Thymus (tissue), 14 donors: Measurements from ENCODE around the gene OR51L1. TPM values are rescaled to one million over a fixed set of nuclear protein-coding genes. Genes with fewer than 3 reads are reported as not detected.
"Not testable (repeated sequence)": the region's sequence is repeated elsewhere in the genome, so short reads cannot be mapped to it uniquely, and the experiment has no call there.

Experiments
- DNase-seq, 9 donors: peaks; one replicate each; pipeline ENCODE4 v3.0.0-alpha.2; 2013; ENCODE audit warnings: low spot score in 9 of 9, low read depth in 6 of 9, missing footprints in 1 of 9
- H3K27ac ChIP-seq, 2 donors: one replicate each; pipeline ENCODE4 v1.5.1; 2013; ENCODE audit warnings: control low read depth in 1 of 2, low read depth in 1 of 2, low read length in 1 of 2, mild to moderate bottlenecking in 1 of 2, moderate library complexity in 1 of 2
- H3K27me3 ChIP-seq, 2 donors: one replicate each; pipeline ENCODE4 v1.5.1; 2013; ENCODE audit warnings: low read length in 1 of 2; ENCODE audit not compliant: control insufficient read depth in 2 of 2, insufficient read depth in 1 of 2
- H3K36me3 ChIP-seq, 2 donors: one replicate each; pipeline ENCODE4 v1.5.1; 2013; ENCODE audit warnings: low read length in 1 of 2, mild to moderate bottlenecking in 1 of 2, moderate library complexity in 1 of 2; ENCODE audit not compliant: control insufficient read depth in 2 of 2, insufficient read depth in 2 of 2
- H3K4me1 ChIP-seq, 2 donors: one replicate each; pipeline ENCODE4 v1.5.1; 2013; ENCODE audit warnings: low read length in 2 of 2; ENCODE audit not compliant: control insufficient read depth in 2 of 2, insufficient read depth in 2 of 2
- H3K4me3 ChIP-seq, 2 donors: one replicate each; pipeline ENCODE4 v1.5.1; 2013; ENCODE audit warnings: low read length in 2 of 2, control low read depth in 1 of 2, mild to moderate bottlenecking in 1 of 2
- H3K9me3 ChIP-seq, 2 donors: one replicate each; pipeline ENCODE4 v1.5.1; 2013; ENCODE audit warnings: low read length in 1 of 2, mild to moderate bottlenecking in 1 of 2; ENCODE audit not compliant: control insufficient read depth in 2 of 2, insufficient read depth in 1 of 2
- WGBS: extraction: QIAGEN DNeasy Blood & Tissue Kit; methylation state at CpG from one replicate; pipeline ENCODE4 v1.1.7; 2013; 5-methylcytosine and 5-hydroxymethylcytosine counted together
- long read RNA-seq, 10 donors: transcript quantifications; one replicate each; lab custom pipeline, GENCODE V29; 2026
- polyA plus RNA-seq: library from polyadenylated mRNA; stranded (reverse); fragments of 200-250 nt; gene quantifications from one replicate; pipeline ENCODE4 v1.2.3, GENCODE V29; 2013
- total RNA-seq: library from RNA; stranded (reverse); fragments of 120-200 nt; gene quantifications from one replicate; pipeline ENCODE4 v1.2.4, GENCODE V29; 2013
- donor health status: healthy.

Gene OR51L1, protein sequence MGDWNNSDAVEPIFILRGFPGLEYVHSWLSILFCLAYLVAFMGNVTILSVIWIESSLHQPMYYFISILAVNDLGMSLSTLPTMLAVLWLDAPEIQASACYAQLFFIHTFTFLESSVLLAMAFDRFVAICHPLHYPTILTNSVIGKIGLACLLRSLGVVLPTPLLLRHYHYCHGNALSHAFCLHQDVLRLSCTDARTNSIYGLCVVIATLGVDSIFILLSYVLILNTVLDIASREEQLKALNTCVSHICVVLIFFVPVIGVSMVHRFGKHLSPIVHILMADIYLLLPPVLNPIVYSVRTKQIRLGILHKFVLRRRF
- not detected for total RNA-seq
- under 0.01 TPM for polyA plus RNA-seq
- long read RNA-seq, donor 1 = 0 reads
- long read RNA-seq, donor 2 = 0 reads
- long read RNA-seq, donor 3 = 0 reads
- long read RNA-seq, donor 4 = 0 reads
- long read RNA-seq, donor 5 = 0 reads
- long read RNA-seq, donor 6 = 0 reads
- long read RNA-seq, donor 7 = 0 reads
- long read RNA-seq, donor 8 = 0 reads
- long read RNA-seq, donor 9 = 0 reads
- long read RNA-seq, donor 10 = 0 reads

DNA sequence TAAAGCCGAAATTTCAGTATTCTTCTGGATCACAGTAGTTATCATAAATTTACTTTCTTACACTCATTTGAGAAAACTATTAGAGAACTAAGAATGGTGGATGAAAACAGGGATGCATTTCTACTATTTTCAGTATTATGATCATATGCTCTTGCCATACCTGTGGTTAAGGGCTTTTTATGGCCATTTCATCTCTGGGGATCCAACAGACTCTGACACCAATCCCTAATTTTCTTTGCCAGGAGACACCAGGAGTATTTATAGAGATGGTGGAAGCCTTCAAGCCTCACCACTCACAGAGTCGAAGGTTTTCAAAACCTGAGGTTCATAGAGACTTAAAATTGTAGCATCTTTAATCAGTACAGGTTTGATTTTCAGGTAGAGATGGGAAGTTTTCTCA, at the start of gene OR51L1:
Gene OR51L1 (plus strand): TSS at position 301 of the 400 bp plus-strand sequence. CDS start 4,132 bp downstream, outside the sequence.
- no peak for DNase-seq
- Histone ChIP-seq H3K4me1 (no peaks in the 10 kb centered on the region), H3K27me3 (no peaks in the 10 kb centered on the region), H3K4me3 (no peak within 1 kb of the TSS), H3K9me3 (no peaks in the 10 kb centered on the region), H3K36me3 (no peaks in the 10 kb centered on the region), H3K27ac (no peak within 1 kb of the TSS)
- WGBS = 91% methylated on average over 2 of the region's 2 CpGs

DNA sequence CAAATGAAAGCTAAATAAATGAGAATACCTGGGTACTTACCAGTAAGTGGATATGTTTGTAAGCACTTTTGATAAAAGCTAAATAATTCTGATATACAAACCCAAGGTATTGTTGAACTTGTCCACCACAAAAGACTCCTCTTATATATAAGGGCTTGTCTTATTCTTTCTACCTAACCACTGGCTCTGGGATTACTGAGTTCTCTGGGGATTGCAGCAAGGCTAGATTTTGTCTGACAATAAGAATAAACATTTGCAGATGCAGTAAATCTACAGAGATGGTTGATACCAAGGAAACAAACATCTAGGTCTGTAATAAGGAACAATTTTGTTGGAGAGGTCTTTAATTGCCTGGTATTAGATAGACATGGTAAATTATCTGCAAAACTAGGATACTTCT, 47.1 kb upstream of the OR51L1 start, which contains the start of gene OR51A4:
Gene OR51A4 (minus strand): TSS at position 101 of the 400 bp plus-strand sequence. CDS start 505 bp downstream, outside the sequence.
- Histone ChIP-seq H3K4me1 (no peaks in the 10 kb centered on the region), H3K9me3 (no peaks in the 10 kb centered on the region), H3K36me3 (no peaks in the 10 kb centered on the region), H3K4me3 (no peak within 1 kb of the TSS), H3K27ac (no peak within 1 kb of the TSS), H3K27me3 (no peaks in the 10 kb centered on the region)
- no peak for DNase-seq

DNA sequence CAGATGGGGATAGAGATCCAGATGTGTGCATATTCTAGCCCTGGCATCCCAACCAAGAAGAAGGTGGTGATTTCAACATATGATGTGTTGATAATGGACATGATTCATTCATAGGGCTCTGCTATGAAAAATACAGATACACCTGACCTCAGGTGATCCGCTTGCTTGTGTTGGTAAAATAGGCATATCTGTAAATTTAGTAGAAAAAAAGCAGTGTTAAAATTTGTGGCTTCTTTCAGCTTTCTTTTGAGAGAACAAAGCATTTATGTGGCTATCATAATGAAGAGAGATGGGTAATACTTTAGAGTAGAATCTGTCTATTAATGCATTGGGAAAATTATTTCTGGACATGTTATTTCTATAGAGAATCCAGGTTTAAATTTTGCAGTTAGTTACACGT, 39.0 kb upstream of the OR51L1 start, which contains the start of gene OR51A2:
Gene OR51A2 (minus strand): TSS at position 101 of the 400 bp plus-strand sequence. CDS start 0 bp downstream, at position 101.
- WGBS = 83% methylated on average over 2 of the region's 2 CpGs
- not testable (repeated sequence) for H3K36me3 ChIP-seq, H3K9me3 ChIP-seq, DNase-seq, H3K4me3 ChIP-seq, H3K4me1 ChIP-seq, H3K27ac ChIP-seq, H3K27me3 ChIP-seq

DNA sequence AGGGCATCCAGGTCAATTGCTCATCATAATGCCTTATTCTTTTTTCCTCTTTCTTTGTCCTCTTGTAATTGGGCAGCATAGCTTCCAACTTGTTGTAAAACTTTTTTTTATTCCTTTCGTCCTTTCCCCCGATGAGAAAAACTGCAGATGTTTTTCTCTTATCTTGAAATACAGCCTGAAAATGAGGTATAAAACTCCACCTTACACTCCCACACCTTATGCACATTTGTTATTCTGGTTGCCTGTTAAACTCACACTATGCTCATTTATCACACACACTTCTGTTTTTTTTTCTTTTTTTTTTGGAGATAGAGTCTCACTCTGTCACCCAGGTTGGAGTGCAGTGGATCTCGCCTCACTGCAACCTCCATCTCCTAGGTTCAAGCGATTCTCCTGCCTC, 37.3 kb upstream of the OR51L1 start:
- H3K4me1 ChIP-seq = no peaks in the 10 kb centered on the region
- no peak for DNase-seq
- no peak overlapping the region for H3K27ac ChIP-seq
- WGBS = 94% methylated on average over 4 of the region's 4 CpGs
- no peak overlapping the region for H3K4me3 ChIP-seq
- no peaks in the 10 kb centered on the region for H3K9me3 ChIP-seq
- no peaks in the 10 kb centered on the region for H3K36me3 ChIP-seq
- H3K27me3 ChIP-seq = no peaks in the 10 kb centered on the region

DNA sequence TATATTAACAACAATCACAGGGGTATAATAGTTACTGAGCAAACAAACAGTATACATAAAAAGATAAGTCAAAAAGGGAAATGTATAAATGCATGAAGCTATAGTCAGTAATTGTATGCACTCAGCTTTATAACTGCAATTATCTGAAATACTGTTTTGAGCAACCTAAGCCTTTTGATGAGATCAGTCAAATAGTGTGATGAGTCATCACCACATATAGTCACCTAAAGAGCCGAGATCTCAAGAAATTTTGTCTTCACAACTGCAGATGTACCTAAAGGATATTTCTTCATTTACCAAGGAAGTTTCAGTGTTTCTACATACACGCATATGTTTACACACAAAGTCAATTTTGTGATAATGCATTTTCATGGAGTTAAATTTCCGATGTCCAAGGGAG, 33.8 kb upstream of the OR51L1 start:
- H3K27ac ChIP-seq = no peak overlapping the region
- WGBS = 92% methylated on average over 3 of the region's 3 CpGs
- H3K27me3 ChIP-seq = no peaks in the 10 kb centered on the region
- H3K36me3 ChIP-seq = no peaks in the 10 kb centered on the region
- H3K9me3 ChIP-seq = no peaks in the 10 kb centered on the region
- no peaks in the 10 kb centered on the region for H3K4me1 ChIP-seq
- H3K4me3 ChIP-seq = no peak overlapping the region
- no peak for DNase-seq

DNA sequence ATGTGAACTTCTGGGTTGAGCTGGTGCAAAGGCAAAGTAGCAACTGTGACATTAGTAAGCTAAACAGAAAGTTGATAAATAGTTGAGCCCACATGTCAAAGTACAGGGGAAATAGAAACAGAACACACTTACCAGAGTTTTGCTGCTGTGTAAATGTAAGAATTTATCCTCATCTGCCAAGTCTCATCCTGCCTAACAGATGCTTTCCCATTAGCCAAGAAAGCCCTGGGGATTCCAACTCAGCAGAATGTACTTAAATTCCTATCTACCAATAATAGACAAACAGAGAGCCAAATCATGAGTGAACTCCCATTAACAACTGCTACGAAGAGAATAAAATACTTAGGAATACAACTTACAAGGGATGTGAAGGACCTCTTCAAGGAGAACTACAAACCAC, 31.8 kb upstream of the OR51L1 start:
- H3K4me3 ChIP-seq = no peak overlapping the region
- no peak overlapping the region for H3K27ac ChIP-seq
- H3K36me3 ChIP-seq = no peaks in the 10 kb centered on the region
- WGBS = 91% methylated on average over 1 of the region's 1 CpG
- DNase-seq = no peak
- no peaks in the 10 kb centered on the region for H3K27me3 ChIP-seq
- H3K9me3 ChIP-seq = no peaks in the 10 kb centered on the region
- no peaks in the 10 kb centered on the region for H3K4me1 ChIP-seq

DNA sequence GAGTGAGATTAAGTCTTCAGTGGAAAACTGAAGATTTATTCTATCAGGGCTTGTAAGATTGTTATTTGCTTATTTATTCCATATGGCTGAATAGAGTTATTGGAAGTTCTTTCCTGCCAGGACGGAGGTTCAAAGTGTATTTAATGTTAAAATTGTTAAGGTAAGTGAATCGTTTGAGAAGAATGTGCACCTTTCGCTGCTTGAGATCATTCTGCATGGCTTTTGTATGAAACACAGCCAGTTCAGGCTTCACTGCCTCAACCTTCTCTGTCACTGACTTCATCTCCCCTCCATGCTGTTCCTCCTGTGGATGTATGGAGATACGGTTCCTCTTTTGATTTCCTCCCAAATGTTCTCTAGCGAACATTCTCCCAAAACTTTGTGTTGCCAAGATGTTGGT, 19.2 kb upstream of the OR51L1 start:
- DNase-seq = no peak
- Histone ChIP-seq H3K27ac (no peak overlapping the region), H3K4me1 (no peaks in the 10 kb centered on the region), H3K36me3 (no peaks in the 10 kb centered on the region), H3K27me3 (no peaks in the 10 kb centered on the region), H3K4me3 (no peak overlapping the region), H3K9me3 (no peaks in the 10 kb centered on the region)
- 84% methylated on average over 5 of the region's 5 CpGs for WGBS

DNA sequence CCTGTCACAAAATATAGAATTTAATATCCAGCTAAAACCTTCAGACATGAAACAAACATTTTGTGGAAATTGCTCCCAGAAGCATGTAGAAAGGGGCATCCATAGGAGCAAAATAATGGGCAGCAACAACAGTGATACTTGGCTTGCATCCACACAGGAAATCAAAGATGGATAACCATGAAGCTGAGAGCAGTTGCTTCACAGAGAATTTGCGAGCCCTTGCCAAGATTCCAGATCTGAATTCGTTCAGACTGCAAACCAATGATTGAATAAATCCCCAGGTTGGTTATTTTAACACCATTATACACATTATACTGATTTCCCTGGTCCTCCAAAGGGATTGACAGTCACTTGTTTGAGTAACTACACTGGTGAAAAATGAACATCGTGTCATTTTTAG, 15.6 kb upstream of the OR51L1 start:
- H3K27ac ChIP-seq = no peak overlapping the region
- no peaks in the 10 kb centered on the region for H3K4me1 ChIP-seq
- no peaks in the 10 kb centered on the region for H3K27me3 ChIP-seq
- WGBS = 84% methylated on average over 3 of the region's 3 CpGs
- no peaks in the 10 kb centered on the region for H3K36me3 ChIP-seq
- no peak for DNase-seq
- no peak overlapping the region for H3K4me3 ChIP-seq
- H3K9me3 ChIP-seq = no peaks in the 10 kb centered on the region

DNA sequence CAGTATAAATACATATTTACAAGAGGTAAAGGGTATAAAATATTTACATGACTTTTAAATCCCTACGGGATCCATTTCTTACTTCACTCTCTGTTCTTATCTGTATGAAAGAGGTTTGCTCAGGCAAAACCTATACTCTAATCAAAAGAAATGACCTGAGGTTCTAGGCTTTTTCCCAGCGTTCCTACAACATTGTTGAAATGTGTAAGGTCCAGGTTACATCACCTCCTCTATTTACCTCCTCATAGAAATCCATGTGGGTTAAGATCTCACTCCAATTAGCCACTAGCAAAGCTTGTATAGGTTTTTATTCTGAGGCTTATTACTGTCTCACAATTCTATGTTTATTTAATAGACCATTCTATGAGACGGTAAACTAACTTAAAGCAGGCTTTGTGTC, 12.0 kb upstream of the OR51L1 start:
- Histone ChIP-seq H3K4me1 (no peaks in the 10 kb centered on the region), H3K27me3 (no peaks in the 10 kb centered on the region), H3K27ac (no peak overlapping the region), H3K4me3 (no peak overlapping the region), H3K36me3 (no peaks in the 10 kb centered on the region), H3K9me3 (no peaks in the 10 kb centered on the region)
- DNase-seq = no peak
- WGBS = 93% methylated on average over 3 of the region's 3 CpGs
